H1 (cell line): ENCODE results near the gene RBL1. TPM values are rescaled to one million over a fixed set of nuclear protein-coding genes. Genes with fewer than 3 reads are reported as not detected.

Experiments
- CBX8 ChIP-seq: fragments of 300-800, 300-1000 bp; sonication (generic); IDR thresholded peaks from 2 replicates; pipeline ENCODE4 v1.7.1; 2016; ENCODE audit warnings: low read depth, low read length, borderline replicate concordance
- JUND ChIP-seq: IDR thresholded peaks from 2 replicates; pipeline ENCODE4 v1.6.1; 2011; ENCODE audit warnings: mild to moderate bottlenecking, improper control_type of control experiment, low read length
- KDM1A ChIP-seq: fragments of 200-600, 300-600 bp; sonication (generic); IDR thresholded peaks from 2 replicates; pipeline ENCODE4 v1.7.1; 2016; ENCODE audit warnings: mild to moderate bottlenecking, low read length, borderline replicate concordance
- KDM4A ChIP-seq: IDR thresholded peaks from one replicate; pipeline ENCODE4 v1.7.1; 2012; ENCODE audit warnings: low read depth, mild to moderate bottlenecking, moderate library complexity, low read length, inconsistent platforms; ENCODE audit not compliant: severe bottlenecking
- RAD21 ChIP-seq, 2 experiments: IDR thresholded peaks in 1 of 2; conservative IDR thresholded peaks in 1 of 2; 2 replicates each; pipeline ENCODE4 v1.6.1; 2011; ENCODE audit warnings: low read depth in 2 of 2, low read length in 2 of 2, improper control_type of control experiment in 1 of 2, inconsistent platforms in 1 of 2, mild to moderate bottlenecking in 1 of 2, moderate library complexity in 1 of 2
- SP4 ChIP-seq: IDR thresholded peaks from 2 replicates; pipeline ENCODE4 v1.6.1; 2012; ENCODE audit warnings: low read length, inconsistent platforms
- polyA plus RNA-seq, 7 experiments: library from polyadenylated mRNA; depleted of rRNA in 3 of 7; stranded (reverse) in 5 of 7; unstranded in 2 of 7; fragments of >200 nt in 5 of 7; fragments of 200-250 nt in 2 of 7; gene quantifications; 1 replicate in 5 of 7; 2 replicates in 1 of 7; 4 replicates in 1 of 7; pipeline versions ENCODE4 v1.2.1 to v1.2.3, GENCODE V29; 2011 to 2013; ENCODE audit warnings: missing spikeins in 2 of 7, mixed read lengths in 2 of 7
- total RNA-seq: library from RNA; stranded (reverse); fragmentation: NEBNext Ultra II Directional; extraction: Animal tissue kit (Norgen Biotek cat#: 25700); gene quantifications from 2 replicates; pipeline ENCODE4 v1.2.1, GENCODE V29; 2021

Gene RBL1
- total and polyA plus RNA-seq, 2 of the 8 experiments (the other 6 are each of a cell fraction or from before 2014, with no cell fraction given) = 3.2 to 12.3 TPM

DNA sequence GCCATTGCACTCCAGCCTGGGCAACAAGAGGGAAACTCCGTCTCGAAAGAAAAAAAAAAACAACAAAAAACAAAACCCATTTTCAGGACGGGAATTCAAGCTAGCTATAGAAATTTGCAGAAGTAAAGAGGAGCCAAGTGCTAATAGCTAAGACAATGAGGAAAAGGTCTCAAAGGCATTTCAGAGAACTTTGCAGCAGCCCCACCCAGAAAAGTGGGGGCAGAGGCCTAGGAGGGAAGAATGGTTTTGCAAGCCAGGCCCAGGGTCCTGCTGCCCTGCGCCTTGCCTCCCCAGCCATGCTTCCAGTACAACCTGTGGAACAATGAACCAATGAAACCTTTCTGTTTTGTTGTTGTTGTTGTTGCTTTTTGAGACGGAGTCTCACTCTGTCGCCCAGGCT, 106.0 kb downstream of the RBL1 start (continued):
- TF ChIP-seq RAD21 (IDR thresholded peaks at IDR 0.05 in 1 of 2, conservative IDR thresholded peaks at IDR 0.05 in 1 of 2; ENCODE audit: low read depth in 2 of 2, low read length in 2 of 2) (no peak), KDM4A (no peak), CBX8 (no peak), KDM1A (no peak), SP4 (no peak), JUND (no peak)
